NT2/D1 (cell line): ENCODE data around the gene AMBRA1.

Experiments used
- DNase-seq: peaks from one replicate; pipeline ENCODE4 v3.0.0-alpha.2; 2011; ENCODE audit warnings: low read depth, low spot score
- H3K27me3 ChIP-seq: 2 replicates; pipeline ENCODE4 v1.6.0; 2011; ENCODE audit warnings: mild to moderate bottlenecking; ENCODE audit not compliant: insufficient read length, insufficient read depth
- H3K36me3 ChIP-seq: 2 replicates; pipeline ENCODE4 v1.6.1; 2011; ENCODE audit warnings: mild to moderate bottlenecking, low read length, mixed read lengths; ENCODE audit not compliant: insufficient read depth, insufficient read length
- H3K4me1 ChIP-seq: 2 replicates; pipeline ENCODE4 v1.5.1; 2011; ENCODE audit not compliant: insufficient read depth, insufficient read length
- H3K4me3 ChIP-seq: 2 replicates; pipeline ENCODE4 v1.5.1; 2011; ENCODE audit warnings: low read depth; ENCODE audit not compliant: insufficient read length
- H3K9ac ChIP-seq: 2 replicates; pipeline ENCODE4 v1.6.0; 2011; ENCODE audit warnings: low read depth; ENCODE audit not compliant: insufficient read length
- H3K9me3 ChIP-seq: 2 replicates; pipeline ENCODE4 v1.5.1; 2011; ENCODE audit warnings: mild to moderate bottlenecking, low read length; ENCODE audit not compliant: insufficient read depth
- SUZ12 ChIP-seq: IDR thresholded peaks from 2 replicates; pipeline ENCODE4 v1.6.1; 2011; ENCODE audit not compliant: insufficient read length, insufficient read depth; ENCODE audit errors: extremely low read depth
- YY1 ChIP-seq: IDR thresholded peaks from 2 replicates; pipeline ENCODE4 v1.6.1; 2011; ENCODE audit not compliant: insufficient read length, insufficient read depth
- ZNF274 ChIP-seq: IDR thresholded peaks from 2 replicates; pipeline ENCODE4 v1.6.1; 2011; ENCODE audit warnings: mild to moderate bottlenecking, low read depth, low read length

The AMBRA1 gene

DNA sequence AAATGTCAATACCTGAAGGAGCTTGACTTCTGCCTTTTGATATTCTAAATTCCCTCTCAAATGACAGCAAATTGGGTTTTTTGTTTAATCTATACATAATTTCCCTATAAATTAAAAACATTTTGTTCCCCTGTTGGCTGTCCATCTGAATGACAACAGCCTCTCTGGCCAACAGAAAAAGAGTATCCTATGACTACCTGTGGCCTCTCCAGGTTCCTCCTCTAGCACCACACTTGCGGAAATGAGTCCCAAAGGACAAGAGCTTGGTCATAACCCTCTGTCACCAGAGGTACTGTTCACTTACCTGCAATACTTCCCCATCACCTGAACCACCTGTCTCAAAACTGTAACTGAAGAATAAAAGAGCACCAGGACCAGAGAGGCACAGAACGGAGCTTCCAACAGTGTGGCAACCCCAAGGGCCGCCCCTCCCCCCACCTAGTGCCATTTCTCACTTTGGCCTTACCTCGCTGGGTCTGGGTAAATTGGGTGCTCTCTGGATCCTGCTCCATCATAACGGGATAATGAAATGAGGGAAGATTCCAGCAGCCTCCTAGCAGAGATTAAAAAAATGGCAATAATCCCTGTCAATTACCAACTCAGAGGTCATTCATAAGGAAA, 81.5 kb downstream of the AMBRA1 start:
- TF ChIP-seq SUZ12 = no peak
- no peak for TF ChIP-seq ZNF274
- no peak for TF ChIP-seq YY1
- H3K4me3 ChIP-seq = no peak overlapping the region
- no peaks in the 10 kb centered on the region for H3K9me3 ChIP-seq
- no peak overlapping the region for H3K9ac ChIP-seq
- H3K36me3 ChIP-seq = peaks cover 29% of the 10 kb centered on the region
- H3K4me1 ChIP-seq = no peaks in the 10 kb centered on the region
- no peaks in the 10 kb centered on the region for H3K27me3 ChIP-seq
- DNase-seq = no peak

DNA sequence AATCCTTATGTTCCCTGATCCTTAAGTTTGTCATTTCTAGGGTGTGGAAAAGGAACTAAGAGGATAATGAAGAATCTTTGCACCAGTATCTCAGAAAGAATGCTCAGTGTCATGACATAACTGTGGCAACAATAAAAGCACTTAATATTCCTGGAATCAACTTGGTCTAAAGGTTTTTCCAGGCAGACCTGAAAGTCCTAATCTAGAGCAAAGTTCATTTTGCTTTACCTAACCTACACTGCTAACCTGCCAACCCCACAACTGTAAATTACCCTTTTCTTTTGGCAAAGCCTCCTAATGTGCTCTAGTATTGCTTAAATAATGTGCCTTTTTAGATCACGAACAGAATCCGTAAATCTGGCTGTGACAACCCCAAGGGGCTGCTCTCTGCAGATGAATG, 82.5 kb downstream of the AMBRA1 start:
- no peaks in the 10 kb centered on the region for H3K9me3 ChIP-seq
- no peaks in the 10 kb centered on the region for H3K4me1 ChIP-seq
- H3K27me3 ChIP-seq = no peaks in the 10 kb centered on the region
- H3K9ac ChIP-seq = no peak overlapping the region
- peaks cover 27% of the 10 kb centered on the region for H3K36me3 ChIP-seq
- TF ChIP-seq SUZ12 = no peak
- no peak for TF ChIP-seq ZNF274
- no peak for TF ChIP-seq YY1
- no peak overlapping the region for H3K4me3 ChIP-seq
- DNase-seq = no peak

DNA sequence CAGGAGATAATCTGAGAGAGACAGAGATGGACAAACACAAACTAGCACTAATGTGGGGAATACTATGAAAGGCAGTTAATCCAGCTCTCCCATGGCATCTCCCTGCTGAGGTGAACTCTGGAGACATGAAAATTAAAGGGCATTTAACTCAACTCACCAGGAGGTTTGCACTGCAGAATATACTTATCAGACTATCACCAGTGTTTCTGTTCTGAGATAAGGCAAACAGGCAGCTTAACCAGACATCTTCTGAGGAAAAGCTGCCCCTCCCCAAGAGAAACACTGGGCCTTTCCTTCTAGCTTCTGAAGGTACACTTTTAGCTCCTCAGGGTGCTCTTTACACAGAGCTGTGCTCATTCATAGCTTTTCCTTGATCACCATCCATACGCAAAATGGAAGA, 85.5 kb downstream of the AMBRA1 start:
- TF ChIP-seq ZNF274 = no peak
- no peak for TF ChIP-seq SUZ12
- Histone ChIP-seq H3K36me3 (peaks cover 40% of the 10 kb centered on the region), H3K27me3 (no peaks in the 10 kb centered on the region), H3K4me3 (no peak overlapping the region), H3K9ac (no peak overlapping the region), H3K9me3 (no peaks in the 10 kb centered on the region), H3K4me1 (no peaks in the 10 kb centered on the region)
- no peak for DNase-seq

DNA sequence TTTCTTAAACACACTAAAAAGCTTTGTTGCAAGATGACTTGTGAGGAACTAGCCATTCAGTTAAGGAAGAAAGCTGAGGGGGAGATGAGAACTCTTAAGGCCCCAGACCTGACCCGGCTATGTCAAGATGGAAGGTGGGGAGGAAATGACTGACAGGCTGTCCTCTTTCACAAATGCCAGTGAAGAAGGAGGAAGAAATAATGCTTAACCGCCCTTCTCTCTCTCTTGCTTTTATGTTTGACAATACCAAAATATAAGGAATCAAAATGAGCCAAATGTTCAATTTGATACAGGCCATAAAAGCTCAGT, 87.4 kb downstream of the AMBRA1 start:
- TF ChIP-seq ZNF274 (no peak), YY1 (no peak), SUZ12 (no peak)
- Histone ChIP-seq H3K36me3 (peaks cover 38% of the 10 kb centered on the region), H3K9ac (no peak overlapping the region), H3K4me3 (no peak overlapping the region), H3K4me1 (no peaks in the 10 kb centered on the region), H3K27me3 (no peaks in the 10 kb centered on the region), H3K9me3 (no peaks in the 10 kb centered on the region)
- DNase-seq = no peak

DNA sequence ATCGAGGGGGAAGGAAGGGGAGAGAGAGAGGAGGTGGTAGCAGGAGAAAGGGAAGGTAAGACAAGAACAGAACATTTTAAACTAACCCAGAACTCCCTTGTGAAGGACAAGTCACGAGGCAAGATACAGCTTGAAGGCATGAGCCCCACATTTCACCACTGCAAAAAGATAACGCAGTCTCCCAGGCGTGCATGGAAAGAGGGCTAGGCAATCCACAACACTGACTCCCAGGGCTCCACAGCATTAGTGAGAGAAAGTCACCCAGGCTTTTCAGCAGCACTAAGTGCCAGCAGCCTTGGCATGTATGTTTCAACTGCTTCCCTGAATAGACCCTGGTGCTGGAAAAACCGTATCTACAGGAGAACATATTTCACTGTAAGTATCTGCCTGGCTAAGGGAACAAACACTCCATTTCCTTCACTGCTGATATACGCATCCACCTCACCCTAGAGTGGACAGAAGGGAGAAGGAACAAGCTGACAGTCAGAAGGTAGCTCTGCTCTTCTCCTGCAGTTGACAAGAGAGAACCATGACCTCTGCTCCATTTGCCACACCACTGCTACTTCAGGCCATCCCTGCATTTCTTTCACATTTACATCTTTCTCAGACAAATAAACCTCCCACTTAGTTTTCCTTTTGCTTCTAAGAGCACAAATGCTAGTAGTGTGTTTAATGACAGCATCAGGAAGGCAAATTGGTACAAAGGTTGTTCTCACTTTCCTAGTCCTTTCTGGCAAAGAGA, 87.9 kb downstream of the AMBRA1 start:
- no peaks in the 10 kb centered on the region for H3K27me3 ChIP-seq
- H3K9ac ChIP-seq = no peak overlapping the region
- H3K4me3 ChIP-seq = no peak overlapping the region
- TF ChIP-seq SUZ12 (no peak), YY1 (no peak), ZNF274 (no peak)
- no peaks in the 10 kb centered on the region for H3K9me3 ChIP-seq
- no peaks in the 10 kb centered on the region for H3K4me1 ChIP-seq
- peaks cover 42% of the 10 kb centered on the region for H3K36me3 ChIP-seq
- DNase-seq = no peak

DNA sequence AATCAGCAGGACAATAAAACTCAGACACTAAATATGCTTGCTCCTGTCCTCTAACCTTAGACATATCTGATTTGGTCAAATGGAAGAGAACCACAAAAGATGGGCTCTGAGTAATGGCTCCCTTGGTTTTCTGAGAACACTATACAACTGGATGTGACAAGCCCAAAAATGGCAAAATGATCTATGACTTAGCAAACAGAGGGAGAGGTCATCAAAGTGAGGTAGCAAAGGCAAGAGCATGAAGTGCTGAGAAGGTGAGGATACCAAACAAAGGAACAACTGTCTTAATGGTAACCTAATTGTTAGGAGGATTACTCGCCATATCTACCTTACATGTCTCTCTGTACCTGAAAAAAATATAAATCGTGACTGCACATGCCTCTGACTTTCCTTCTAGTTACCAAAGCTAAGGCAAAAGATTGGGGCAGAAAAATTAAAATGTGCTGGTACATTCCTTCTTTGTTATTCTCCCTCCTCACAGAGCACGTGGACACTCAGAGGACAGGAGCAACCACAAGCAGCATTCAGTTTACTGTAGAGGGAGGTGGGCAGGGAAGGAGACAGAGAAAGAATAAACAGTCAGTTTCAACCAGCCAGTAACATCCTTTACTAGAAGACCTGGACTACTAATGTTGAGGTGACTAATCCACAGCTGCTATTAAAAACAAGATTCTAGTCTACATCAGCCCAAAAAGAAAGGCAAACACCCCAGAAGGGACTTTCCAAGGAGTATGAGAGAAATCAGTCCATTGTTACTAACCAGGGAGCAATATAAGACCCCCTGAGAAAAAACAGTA, 88.8 kb downstream of the AMBRA1 start:
- Histone ChIP-seq H3K4me3 (no peak overlapping the region), H3K9me3 (no peaks in the 10 kb centered on the region), H3K27me3 (no peaks in the 10 kb centered on the region), H3K9ac (no peak overlapping the region), H3K36me3 (peaks cover 42% of the 10 kb centered on the region), H3K4me1 (no peaks in the 10 kb centered on the region)
- TF ChIP-seq ZNF274 (no peak), YY1 (no peak), SUZ12 (no peak)
- no peak for DNase-seq

DNA sequence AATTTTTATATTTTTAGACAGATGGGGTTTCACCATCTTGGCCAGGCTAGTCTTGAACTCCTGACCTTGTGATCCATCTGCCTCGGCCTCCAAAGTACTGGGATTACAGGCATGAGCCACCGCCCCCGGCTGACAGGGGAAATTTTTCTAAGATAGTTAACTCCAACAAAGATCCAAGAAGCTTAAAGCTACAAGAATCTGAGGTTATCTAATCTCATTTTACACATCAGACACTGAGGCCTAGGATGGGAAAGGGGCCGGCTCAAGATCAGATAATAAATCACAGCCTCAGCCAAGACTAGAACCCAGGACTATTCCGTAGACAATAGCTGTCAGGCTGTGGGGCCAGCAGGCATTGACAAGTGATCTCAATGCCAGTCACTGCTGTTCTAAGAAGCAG, 94.0 kb downstream of the AMBRA1 start:
- no peak overlapping the region for H3K4me3 ChIP-seq
- H3K27me3 ChIP-seq = no peaks in the 10 kb centered on the region
- TF ChIP-seq SUZ12 (no peak), ZNF274 (no peak), YY1 (no peak)
- no peaks in the 10 kb centered on the region for H3K9me3 ChIP-seq
- H3K9ac ChIP-seq = no peak overlapping the region
- no peaks in the 10 kb centered on the region for H3K4me1 ChIP-seq
- DNase-seq = no peak
- H3K36me3 ChIP-seq = peaks cover 25% of the 10 kb centered on the region
